GM12878 (cell line): ENCODE data around the gene CARD11. TPM values are rescaled to one million over a fixed set of nuclear protein-coding genes. Genes with fewer than 3 reads are reported as not detected.

Source experiments
- ATAC-seq: fragments of 200-7000 bp; cut with Tn5 transposase; 3 replicates; pipeline ENCODE4 v1.9.1; 2020; ENCODE audit warnings: mild to moderate bottlenecking, moderate library complexity
- BruUV-seq: library from RNA; stranded (reverse); fragments of 400-500 nt; replicated peaks from 2 replicates; lab custom pipeline; 2021; lab: Mats Ljungman, UMichigan
- CTCF ChIA-PET: fragments of 300-600 bp; sonication (Branson Sonifier 250); formaldehyde crosslinking; extraction: SDS; loops from one replicate; lab custom pipeline; 2021; ENCODE audit warnings: inconsistent platforms; lab: Yijun Ruan, JAX
- POLR2A ChIA-PET: fragments of 350-600 bp; formaldehyde crosslinking; extraction: SDS; loops from one replicate; lab custom pipeline; 2021; ENCODE audit warnings: inconsistent platforms; lab: Charles Lee
- RAD21 ChIA-PET: fragments of 300-600 bp; sonication (Branson Sonifier 250); formaldehyde crosslinking; loops from one replicate; lab custom pipeline; 2023; ENCODE audit warnings: antibody characterized with exemption; ENCODE audit not compliant: unreplicated experiment; lab: Charles Lee
- SMC1A ChIA-PET: fragments of 300-600 bp; sonication (Branson Sonifier 250); formaldehyde crosslinking; loops from one replicate; lab custom pipeline; 2023; ENCODE audit not compliant: unreplicated experiment, uncharacterized antibody; lab: Charles Lee
- DNase-seq: peaks from one replicate; pipeline ENCODE4 v3.0.0-alpha.2; 2011; ENCODE audit warnings: low read depth, low spot score
- FAIRE-seq: peaks from 3 replicates; lab custom pipeline; 2011; peaks lifted over from hg19 to GRCh38; lab: Jason Lieb, UNC
- H2AFZ ChIP-seq: 2 replicates; pipeline ENCODE4 v1.6.0; 2011; ENCODE audit warnings: low read depth, low read length, control low read depth; ENCODE audit not compliant: control insufficient read depth
- H3K27ac ChIP-seq: 2 replicates; pipeline ENCODE4 v1.5.1; 2011; ENCODE audit warnings: control low read depth; ENCODE audit not compliant: control insufficient read depth, insufficient read depth
- H3K27me3 ChIP-seq, 2 experiments: replicated peaks in 1 of 2; 2 replicates each; pipeline versions ENCODE4 v1.6.0 to v1.6.1; 2011; ENCODE audit warnings: low read length in 1 of 2; ENCODE audit not compliant: control insufficient read depth in 2 of 2, insufficient read depth in 2 of 2
- H3K36me3 ChIP-seq, 2 experiments: 2 replicates each; pipeline ENCODE4 v1.5.1; 2011; ENCODE audit warnings: low read length in 1 of 2; ENCODE audit not compliant: control insufficient read depth in 2 of 2, insufficient read depth in 2 of 2
- H3K4me1 ChIP-seq: 2 replicates; pipeline ENCODE4 v1.6.1; 2011; ENCODE audit warnings: mild to moderate bottlenecking, low read length, moderate library complexity, mixed read lengths; ENCODE audit not compliant: control insufficient read depth, insufficient read depth
- H3K4me2 ChIP-seq: 2 replicates; pipeline ENCODE4 v1.6.0; 2011; ENCODE audit warnings: control low read depth; ENCODE audit not compliant: control insufficient read depth, insufficient read depth
- H3K4me3 ChIP-seq: fragments of 200-600 bp; sonication (generic); 2 replicates; pipeline ENCODE4 v1.5.1; 2016
- H3K79me2 ChIP-seq: 2 replicates; pipeline ENCODE4 v1.6.0; 2011; ENCODE audit warnings: low read length; ENCODE audit not compliant: control insufficient read depth, insufficient read depth
- H3K9ac ChIP-seq: 2 replicates; pipeline ENCODE4 v1.8.0; 2011; ENCODE audit warnings: low read length, control low read depth, mixed read lengths; ENCODE audit not compliant: control insufficient read depth, insufficient read depth
- H3K9me3 ChIP-seq: replicated peaks from 3 replicates; pipeline ENCODE4 v1.5.1; 2011; ENCODE audit warnings: mild to moderate bottlenecking, low read length; ENCODE audit not compliant: control insufficient read depth, insufficient read depth
- H4K20me1 ChIP-seq: 2 replicates; pipeline ENCODE4 v1.6.0; 2011; ENCODE audit not compliant: control insufficient read depth, insufficient read depth
- ASH2L ChIP-seq: fragments of 300-600, 200-600 bp; sonication (generic); IDR thresholded peaks from 2 replicates; pipeline ENCODE4 v1.6.1; 2017; ENCODE audit warnings: low read depth, mild to moderate bottlenecking, borderline replicate concordance
- BCL3 ChIP-seq: IDR thresholded peaks from 2 replicates; pipeline ENCODE4 v1.6.1; 2011; ENCODE audit warnings: borderline replicate concordance, low read depth, mild to moderate bottlenecking, moderate library complexity, low read length; ENCODE audit not compliant: insufficient read depth, poor library complexity, severe bottlenecking
- HSF1 ChIP-seq: fragments of 150-350 bp; IDR thresholded peaks from 2 replicates; pipeline ENCODE4 v1.6.1; 2014; ENCODE audit warnings: mild to moderate bottlenecking, low read depth, low read length
- NFYA ChIP-seq: IDR thresholded peaks from 2 replicates; pipeline ENCODE4 v1.6.1; 2011; ENCODE audit warnings: low read depth, mild to moderate bottlenecking, low read length, improper control_type of control experiment, borderline replicate concordance
- ZNF24 ChIP-seq: fragments of 450-650 bp; IDR thresholded peaks from 2 replicates; pipeline ENCODE4 v1.6.1; 2017; ENCODE audit warnings: antibody characterized with exemption, mild to moderate bottlenecking
- WGBS: methylation state at CpG from one replicate; pipeline ENCODE4 v1.1.6; 2016; ENCODE audit warnings: low lambda C conversion rate; ENCODE audit not compliant: insufficient replicate concordance, insufficient coverage; ENCODE audit errors: missing lambda C conversion rate; 5-methylcytosine and 5-hydroxymethylcytosine counted together
- in situ Hi-C: fragments of 300-500 bp; cut with MboI; formaldehyde crosslinking; loops from 9 replicates; pipeline ENCODE4 v1.14.3; 2018; ENCODE audit warnings: mixed read lengths
- intact Hi-C: fragments of 100-400 bp; cut with micrococcal nuclease; formaldehyde crosslinking; loops from one replicate; pipeline ENCODE4 v1.14.2; 2022; ENCODE audit not compliant: unreplicated experiment
- polyA plus RNA-seq, 11 experiments: library from polyadenylated mRNA; depleted of rRNA in 4 of 11; unstranded in 6 of 11; stranded (reverse) in 5 of 11; fragments of >200 nt; fragmentation: Nextera tagmentation in 4 of 11; fragmentation: Illumina TruSeq in 1 of 11; extraction: Ambion mirVana in 4 of 11; extraction: Trizol in 1 of 11; gene quantifications; 1 replicate in 1 of 11; 2 replicates in 10 of 11; pipeline versions ENCODE4 v1.2.1 to v1.2.3, GENCODE V29; 2011 to 2016; ENCODE audit warnings: inconsistent platforms in 2 of 11, missing spikeins in 2 of 11, low read depth in 1 of 11
- total RNA-seq, 4 experiments: library from RNA; depleted of rRNA in 3 of 4; stranded (reverse); fragments of >200 nt in 3 of 4; fragmentation: Illumina TruSeq in 1 of 4; extraction: Trizol in 1 of 4; gene quantifications; 2 replicates each; pipeline versions ENCODE4 v1.2.1 to v1.2.3, GENCODE V29; 2013 to 2021

CARD11 gene
- total and polyA plus RNA-seq, 10 of the 15 experiments (the other 5 are each of a cell fraction or from before 2014, with no cell fraction given) = 0.27 to 72.0 (median 28.4) TPM

- H3K4me2 ChIP-seq = no peak overlapping the region
- H3K4me1 ChIP-seq = peaks cover 19% of the 10 kb centered on the region
- in situ Hi-C loops (no loop called here), intact Hi-C loops (no loop called here)
- H3K9me3 ChIP-seq = peaks cover 11% of the 10 kb centered on the region
- no peak overlapping the region for H3K27ac ChIP-seq
- no peaks in the 10 kb centered on the region; the same call in 1 of the 2 replicates for H3K79me2 ChIP-seq
- ChIA-PET SMC1A (no interaction called here), POLR2A (no interaction called here), CTCF (no interaction called here), RAD21 (no interaction called here)
- no peak overlapping the region for H3K9ac ChIP-seq
- no TSS peak for BruUV-seq
- peak; percentile 85 for TF ChIP-seq ZNF24
- TF ChIP-seq ASH2L = no peak
- TF ChIP-seq BCL3 = peak; percentile 34
- TF ChIP-seq NFYA = no peak
- TF ChIP-seq HSF1 = no peak
- WGBS = 99% methylated on average over 6 of the region's 6 CpGs
- H2AFZ ChIP-seq = no peak overlapping the region
- ATAC-seq = no peak
- no peak for DNase-seq
- FAIRE-seq = no peak
- peaks cover 0 to 1% of the 10 kb centered on the region in 2 experiments; a peak in 1 of 4 replicates for H3K36me3 ChIP-seq
- H3K27me3 ChIP-seq = no peaks in the 10 kb centered on the region
- H3K4me3 ChIP-seq = no peak overlapping the region
- no peaks in the 10 kb centered on the region for H4K20me1 ChIP-seq
These were observed 74.0 kb downstream of the CARD11 start for GRCh38 chr7:2969398-2970306.
